SJCRH30 (cell line): Measurements from ENCODE around the gene ZNF429. TPM values are rescaled to one million over a fixed set of nuclear protein-coding genes. Genes with fewer than 3 reads are reported as not detected.

Experiments used
- DNase-seq, 2 experiments: peaks; one replicate each; pipeline ENCODE4 v3.0.0-alpha.2; 2015 to 2020
- H3K27ac ChIP-seq: fragments of 250-450 bp; sonication (Bioruptor Pico); 2 replicates; pipeline ENCODE4 v1.5.1; 2020; ENCODE audit warnings: mild to moderate bottlenecking, moderate library complexity
- H3K27me3 ChIP-seq: fragments of 250-450 bp; sonication (Bioruptor Pico); 2 replicates; pipeline ENCODE4 v1.5.1; 2020; ENCODE audit warnings: mild to moderate bottlenecking, moderate library complexity
- H3K36me3 ChIP-seq: fragments of 250-450 bp; sonication (Bioruptor Pico); 2 replicates; pipeline ENCODE4 v1.5.1; 2020; ENCODE audit warnings: mild to moderate bottlenecking, moderate library complexity
- H3K4me1 ChIP-seq: fragments of 250-450 bp; sonication (Bioruptor Pico); 2 replicates; pipeline ENCODE4 v1.5.1; 2020; ENCODE audit warnings: mild to moderate bottlenecking, moderate library complexity
- H3K4me3 ChIP-seq: fragments of 250-450 bp; sonication (Bioruptor Pico); 2 replicates; pipeline ENCODE4 v1.5.1; 2020; ENCODE audit warnings: mild to moderate bottlenecking, moderate library complexity
- H3K9me3 ChIP-seq: fragments of 250-450 bp; sonication (Bioruptor Pico); replicated peaks from 2 replicates; pipeline ENCODE4 v1.5.1; 2020; ENCODE audit warnings: mild to moderate bottlenecking, moderate library complexity
- total RNA-seq: library from RNA; depleted of rRNA; stranded (reverse); fragments of >200 nt; shearing (Covaris generic); gene quantifications from 2 replicates; pipeline ENCODE4 v1.2.3, GENCODE V29; 2014

Gene ZNF429
- total RNA-seq, 1 experiment from 2014 or later: 8.5 TPM

GRCh38 chr19:21569494-21569865 is 64.1 kb downstream of the ZNF429 start:
- H3K4me3 ChIP-seq: no peak overlapping the region
- peaks cover 8% of the 10 kb centered on the region for H3K9me3 ChIP-seq
- no peak for DNase-seq
- no peaks in the 10 kb centered on the region for H3K36me3 ChIP-seq
- H3K4me1 ChIP-seq: no peaks in the 10 kb centered on the region
- no peaks in the 10 kb centered on the region for H3K27me3 ChIP-seq
- H3K27ac ChIP-seq: no peak overlapping the region

- Histone ChIP-seq H3K27me3 (no peaks in the 10 kb centered on the region), H3K36me3 (no peaks in the 10 kb centered on the region), H3K27ac (no peak overlapping the region), H3K4me3 (no peak overlapping the region), H3K9me3 (peaks cover 8% of the 10 kb centered on the region), H3K4me1 (no peaks in the 10 kb centered on the region)
- DNase-seq: no peak
These were observed 65.9 kb downstream of the ZNF429 start for GRCh38 chr19:21571316-21571715.

GRCh38 chr19:21574607-21575006 is 69.2 kb downstream of the ZNF429 start:
- no peak for DNase-seq
- no peak overlapping the region for H3K27ac ChIP-seq
- H3K9me3 ChIP-seq: peaks cover 8% of the 10 kb centered on the region
- H3K4me3 ChIP-seq: no peak overlapping the region
- H3K4me1 ChIP-seq: no peaks in the 10 kb centered on the region
- H3K36me3 ChIP-seq: no peaks in the 10 kb centered on the region
- H3K27me3 ChIP-seq: no peaks in the 10 kb centered on the region

GRCh38 chr19:21576481-21576880 is 71.1 kb downstream of the ZNF429 start:
- Histone ChIP-seq H3K36me3 (no peaks in the 10 kb centered on the region), H3K9me3 (peaks cover 6% of the 10 kb centered on the region), H3K27me3 (no peaks in the 10 kb centered on the region), H3K4me1 (no peaks in the 10 kb centered on the region), H3K27ac (no peak overlapping the region), H3K4me3 (no peak overlapping the region)
- DNase-seq: no peak

GRCh38 chr19:21580101-21580500 is 74.7 kb downstream of the ZNF429 start:
- Histone ChIP-seq H3K27ac (no peak overlapping the region), H3K36me3 (no peaks in the 10 kb centered on the region), H3K4me3 (no peak overlapping the region), H3K4me1 (no peaks in the 10 kb centered on the region), H3K9me3 (no peaks in the 10 kb centered on the region), H3K27me3 (no peaks in the 10 kb centered on the region)
- no peak for DNase-seq

GRCh38 chr19:21580818-21581217 is 75.4 kb downstream of the ZNF429 start:
- Histone ChIP-seq H3K36me3 (no peaks in the 10 kb centered on the region), H3K27me3 (no peaks in the 10 kb centered on the region), H3K27ac (no peak overlapping the region), H3K4me1 (no peaks in the 10 kb centered on the region), H3K4me3 (no peak overlapping the region), H3K9me3 (no peaks in the 10 kb centered on the region)
- no peak for DNase-seq

GRCh38 chr19:21581646-21582240 is 76.3 kb downstream of the ZNF429 start:
- DNase-seq: no peak

GRCh38 chr19:21584537-21584936 is 79.1 kb downstream of the ZNF429 start:
- no peaks in the 10 kb centered on the region for H3K27me3 ChIP-seq
- no peaks in the 10 kb centered on the region for H3K9me3 ChIP-seq
- H3K27ac ChIP-seq: no peak overlapping the region
- H3K4me1 ChIP-seq: no peaks in the 10 kb centered on the region
- no peak for DNase-seq
- no peak overlapping the region for H3K4me3 ChIP-seq
- H3K36me3 ChIP-seq: no peaks in the 10 kb centered on the region

More at GRCh38 chr19:21581646-21582240, 76.3 kb downstream of the ZNF429 start:
- Histone ChIP-seq H3K27me3 (no peaks in the 10 kb centered on the region), H3K36me3 (no peaks in the 10 kb centered on the region), H3K4me1 (no peaks in the 10 kb centered on the region), H3K27ac (no peak overlapping the region), H3K4me3 (no peak overlapping the region), H3K9me3 (no peaks in the 10 kb centered on the region)

- Histone ChIP-seq H3K36me3 (no peaks in the 10 kb centered on the region), H3K27me3 (no peaks in the 10 kb centered on the region), H3K27ac (no peak overlapping the region), H3K9me3 (no peaks in the 10 kb centered on the region), H3K4me3 (no peak overlapping the region), H3K4me1 (no peaks in the 10 kb centered on the region)
- DNase-seq: no peak
These were observed 80.0 kb downstream of the ZNF429 start for GRCh38 chr19:21585281-21585890.

- Histone ChIP-seq H3K27ac (no peak overlapping the region), H3K4me3 (no peak overlapping the region), H3K36me3 (no peaks in the 10 kb centered on the region), H3K27me3 (no peaks in the 10 kb centered on the region), H3K4me1 (no peaks in the 10 kb centered on the region), H3K9me3 (no peaks in the 10 kb centered on the region)
- no peak for DNase-seq
These were observed 81.1 kb downstream of the ZNF429 start for GRCh38 chr19:21586311-21587116.

- Histone ChIP-seq H3K4me1 (no peaks in the 10 kb centered on the region), H3K4me3 (no peak overlapping the region), H3K9me3 (no peaks in the 10 kb centered on the region), H3K36me3 (no peaks in the 10 kb centered on the region), H3K27ac (no peak overlapping the region), H3K27me3 (no peaks in the 10 kb centered on the region)
- no peak for DNase-seq
These were observed 81.7 kb downstream of the ZNF429 start for GRCh38 chr19:21587117-21587461.

- Histone ChIP-seq H3K27me3 (no peaks in the 10 kb centered on the region), H3K27ac (no peak overlapping the region), H3K4me3 (no peak overlapping the region), H3K36me3 (no peaks in the 10 kb centered on the region), H3K4me1 (no peaks in the 10 kb centered on the region), H3K9me3 (no peaks in the 10 kb centered on the region)
- DNase-seq: no peak
These were observed 82.1 kb downstream of the ZNF429 start for GRCh38 chr19:21587549-21587948.

GRCh38 chr19:21588065-21588601 is 82.7 kb downstream of the ZNF429 start:
- Histone ChIP-seq H3K4me1 (no peaks in the 10 kb centered on the region), H3K4me3 (no peak overlapping the region), H3K36me3 (no peaks in the 10 kb centered on the region), H3K27ac (no peak overlapping the region), H3K27me3 (no peaks in the 10 kb centered on the region), H3K9me3 (no peaks in the 10 kb centered on the region)
- DNase-seq: no peak

- Histone ChIP-seq H3K36me3 (no peaks in the 10 kb centered on the region), H3K9me3 (no peaks in the 10 kb centered on the region), H3K4me3 (no peak overlapping the region), H3K27ac (no peak overlapping the region), H3K4me1 (no peaks in the 10 kb centered on the region), H3K27me3 (no peaks in the 10 kb centered on the region)
- DNase-seq: no peak
These were observed 85.5 kb downstream of the ZNF429 start for GRCh38 chr19:21590867-21591266.

GRCh38 chr19:21593008-21593481 is 87.6 kb downstream of the ZNF429 start:
- Histone ChIP-seq H3K36me3 (no peaks in the 10 kb centered on the region), H3K4me3 (no peak overlapping the region), H3K27ac (no peak overlapping the region), H3K4me1 (no peaks in the 10 kb centered on the region), H3K27me3 (no peaks in the 10 kb centered on the region), H3K9me3 (no peaks in the 10 kb centered on the region)
- no peak for DNase-seq
